OCI-LY1 (cell line): ENCODE results near the gene HMGXB3.

Source experiments
- H2AFZ ChIP-seq: fragments of 200-600 bp; sonication (generic), shearing (Covaris generic); 2 replicates; pipeline ENCODE4 v1.6.0; 2014; ENCODE audit warnings: antibody characterized with exemption, mild to moderate bottlenecking, low read length
- H3F3A ChIP-seq: fragments of 200-600 bp; sonication (generic), shearing (Covaris generic); 2 replicates; pipeline ENCODE4 v1.6.0; 2014; ENCODE audit warnings: mild to moderate bottlenecking, antibody characterized with exemption, low read length, moderate library complexity; ENCODE audit not compliant: insufficient read depth
- H3K27ac ChIP-seq: fragments of 200-600 bp; sonication (generic); 2 replicates; pipeline ENCODE4 v1.5.1; 2014; ENCODE audit warnings: low read length, mixed run types, mild to moderate bottlenecking, low read depth; ENCODE audit not compliant: poor library complexity, severe bottlenecking
- H3K27me3 ChIP-seq: fragments of 200-600 bp; sonication (generic); 2 replicates; pipeline ENCODE4 v1.6.0; 2014; ENCODE audit warnings: antibody characterized with exemption, mild to moderate bottlenecking, low read length, moderate library complexity; ENCODE audit not compliant: insufficient read depth
- H3K36me3 ChIP-seq: fragments of 200-600 bp; sonication (generic); 2 replicates; pipeline ENCODE4 v1.6.1; 2014; ENCODE audit warnings: mild to moderate bottlenecking, antibody characterized with exemption, low read length, moderate library complexity, mixed read lengths; ENCODE audit not compliant: insufficient read depth
- H3K4me1 ChIP-seq: fragments of 200-600 bp; sonication (generic); 2 replicates; pipeline ENCODE4 v1.5.1; 2014; ENCODE audit warnings: mild to moderate bottlenecking, low read length, moderate library complexity; ENCODE audit not compliant: insufficient read depth, severe bottlenecking
- H3K4me2 ChIP-seq: fragments of 200-600 bp; sonication (generic), shearing (Covaris generic); 2 replicates; pipeline ENCODE4 v1.6.1; 2014; ENCODE audit warnings: low read length
- H3K4me3 ChIP-seq: fragments of 200-600 bp; sonication (generic); 2 replicates; pipeline ENCODE4 v1.5.1; 2014; ENCODE audit warnings: low read length, low read depth, mild to moderate bottlenecking, mixed read lengths; ENCODE audit not compliant: poor library complexity, severe bottlenecking
- H3K79me2 ChIP-seq: fragments of 200-600 bp; shearing (Covaris generic); 2 replicates; pipeline ENCODE4 v1.6.1; 2016; ENCODE audit warnings: mixed run types, low read length, mixed read lengths; ENCODE audit not compliant: insufficient read depth
- H3K9ac ChIP-seq: fragments of 200-600 bp; sonication (generic), shearing (Covaris generic); 2 replicates; pipeline ENCODE4 v1.6.1; 2014; ENCODE audit warnings: mild to moderate bottlenecking, low read length, mixed read lengths
- H3K9me2 ChIP-seq: fragments of 200-600 bp; sonication (generic), shearing (Covaris generic); 2 replicates; pipeline ENCODE4 v1.6.1; 2014; ENCODE audit warnings: low read depth, mild to moderate bottlenecking, low read length, mixed read lengths
- H3K9me3 ChIP-seq: fragments of 200-600 bp; shearing (Covaris generic); 2 replicates; pipeline ENCODE4 v1.6.1; 2014; ENCODE audit warnings: low read length, mixed read lengths
- H4K20me1 ChIP-seq: fragments of 200-600 bp; sonication (generic), shearing (Covaris generic); 2 replicates; pipeline ENCODE4 v1.6.0; 2016; ENCODE audit warnings: mild to moderate bottlenecking, low read length; ENCODE audit not compliant: insufficient read depth
- CTCF ChIP-seq: fragments of 200-600 bp; sonication (generic), shearing (Covaris generic); IDR thresholded peaks from 2 replicates; pipeline ENCODE4 v1.5.1; 2017; ENCODE audit warnings: mild to moderate bottlenecking, antibody characterized with exemption, low read length, moderate library complexity, mixed read lengths
- EZH2 ChIP-seq: fragments of 200-600 bp; sonication (generic), shearing (Covaris generic); IDR thresholded peaks from 2 replicates; pipeline ENCODE4 v1.8.0; 2017; ENCODE audit warnings: borderline replicate concordance, mixed run types, mild to moderate bottlenecking, antibody characterized with exemption, low read length, moderate library complexity, mixed read lengths

HMGXB3 gene

GRCh38 chr5:150058480-150059126 lies 58.1 kb downstream of the HMGXB3 start:
- no peak for TF ChIP-seq CTCF
- no peak for TF ChIP-seq EZH2
- H3K4me2 ChIP-seq = no peak overlapping the region

GRCh38 chr5:150059623-150060022 lies 59.1 kb downstream of the HMGXB3 start:
- Histone ChIP-seq H4K20me1 (no peaks in the 10 kb centered on the region), H3K4me2 (no peak overlapping the region), H3K79me2 (no peaks in the 10 kb centered on the region), H3K9me3 (no peaks in the 10 kb centered on the region), H3K27me3 (no peaks in the 10 kb centered on the region), H3K4me1 (no peaks in the 10 kb centered on the region), H3K4me3 (no peak overlapping the region), H3F3A (no peaks in the 10 kb centered on the region), H2AFZ (no peak overlapping the region), H3K9ac (no peak overlapping the region), H3K27ac (no peak overlapping the region), H3K36me3 (peaks cover 9% of the 10 kb centered on the region; the same call in 1 of the 2 replicates), H3K9me2 (no peaks in the 10 kb centered on the region)
- TF ChIP-seq EZH2 (no peak), CTCF (no peak)

More at GRCh38 chr5:150058480-150059126, 58.1 kb downstream of the HMGXB3 start:
- Histone ChIP-seq H3K4me3 (no peak overlapping the region), H3K27me3 (no peaks in the 10 kb centered on the region), H3K36me3 (peaks cover 19% of the 10 kb centered on the region), H3K79me2 (no peaks in the 10 kb centered on the region), H3K9ac (no peak overlapping the region), H4K20me1 (no peaks in the 10 kb centered on the region), H3K4me1 (no peaks in the 10 kb centered on the region), H2AFZ (no peak overlapping the region), H3K9me2 (no peaks in the 10 kb centered on the region), H3K9me3 (no peaks in the 10 kb centered on the region), H3K27ac (no peak overlapping the region), H3F3A (no peaks in the 10 kb centered on the region)

- Histone ChIP-seq H2AFZ (no peak overlapping the region), H3K79me2 (no peaks in the 10 kb centered on the region), H3K4me1 (no peaks in the 10 kb centered on the region), H3K27ac (no peak overlapping the region), H3K27me3 (0 out of 2 replicates have a peak, but pooled peaks cover under 1% of the 10 kb centered on the region), H3K9ac (no peak overlapping the region), H3K4me2 (no peak overlapping the region), H3F3A (no peaks in the 10 kb centered on the region), H3K36me3 (0 out of 2 replicates have a peak, but pooled peaks cover under 1% of the 10 kb centered on the region), H4K20me1 (no peaks in the 10 kb centered on the region), H3K4me3 (no peak overlapping the region), H3K9me2 (no peaks in the 10 kb centered on the region), H3K9me3 (no peaks in the 10 kb centered on the region)
- TF ChIP-seq CTCF = no peak
- no peak for TF ChIP-seq EZH2
Observed at GRCh38 chr5:150060471-150060870, 59.9 kb downstream of the HMGXB3 start.
